Stimulated activated CD8-positive, alpha-beta memory T cell treated with anti-CD3 and anti-CD28 coated beads, Interleukin-12 subunit alpha, Interleukin-12 subunit beta, amount 100 ng/mL, for 24 hours (primary cell): ENCODE results near the gene FAM9B.
"Not testable (repeated sequence)": the region's sequence is repeated elsewhere in the genome, so short reads cannot be mapped to it uniquely, and the experiment has no call there.

ENCODE experiments used
- DNase-seq: peaks from one replicate; pipeline ENCODE4 v3.0.0-alpha.2; 2020; ENCODE audit errors: extremely low read depth

Gene FAM9B

GRCh38 chrX:9033989-9034388 lies at the start of gene FAM9B:
FAM9B (minus strand) TSS chrX:9034127; CDS start chrX:9032986, 1,141 bp downstream.
- no peak for DNase-seq

GRCh38 chrX:9081271-9081670 lies 47.3 kb upstream of the FAM9B start:
- no peak for DNase-seq

GRCh38 chrX:9074326-9074725 lies 40.4 kb upstream of the FAM9B start:
- no peak for DNase-seq

GRCh38 chrX:9072281-9072680 lies 38.4 kb upstream of the FAM9B start:
- DNase-seq, result no peak

- DNase-seq, result no peak
These were observed 37.2 kb upstream of the FAM9B start for GRCh38 chrX:9071031-9071650.

GRCh38 chrX:9069573-9069972 lies 35.6 kb upstream of the FAM9B start:
- no peak for DNase-seq

GRCh38 chrX:9064694-9065093 lies 30.8 kb upstream of the FAM9B start:
- DNase-seq, result no peak

- no peak for DNase-seq
These were observed 28.7 kb upstream of the FAM9B start for GRCh38 chrX:9062641-9063040.

GRCh38 chrX:9055354-9055753 lies 21.4 kb upstream of the FAM9B start:
- DNase-seq, result no peak

- DNase-seq, result no peak
These were observed 18.2 kb upstream of the FAM9B start for GRCh38 chrX:9052081-9052480.

GRCh38 chrX:9050331-9050730 lies 16.4 kb upstream of the FAM9B start:
- no peak for DNase-seq

GRCh38 chrX:9048801-9049200 lies 14.9 kb upstream of the FAM9B start:
- no peak for DNase-seq

GRCh38 chrX:9038244-9038643 lies 4.3 kb upstream of the FAM9B start:
- DNase-seq, result no peak

GRCh38 chrX:9037296-9037695 lies 3.4 kb upstream of the FAM9B start:
- no peak for DNase-seq

- no peak for DNase-seq
These were observed 341 bp downstream of the FAM9B start for GRCh38 chrX:9033586-9033985.

- no peak for DNase-seq
These were observed 748 bp downstream of the FAM9B start for GRCh38 chrX:9033179-9033578.

GRCh38 chrX:9023293-9023692 lies 10.6 kb downstream of the FAM9B start:
- DNase-seq, result no peak

GRCh38 chrX:9019151-9019550 lies 14.8 kb downstream of the FAM9B start:
- no peak for DNase-seq

- not testable (repeated sequence) for DNase-seq
These were observed 15.6 kb downstream of the FAM9B start for GRCh38 chrX:9018332-9018731.

GRCh38 chrX:9003041-9003440 lies 30.9 kb downstream of the FAM9B start:
- no peak for DNase-seq

- DNase-seq, result no peak
These were observed 45.5 kb downstream of the FAM9B start for GRCh38 chrX:8988446-8988845.

- no peak for DNase-seq
These were observed 46.2 kb downstream of the FAM9B start for GRCh38 chrX:8987672-8988250.

GRCh38 chrX:8984231-8984630 lies 49.7 kb downstream of the FAM9B start:
- DNase-seq, result no peak

- DNase-seq, result no peak
These were observed 52.2 kb downstream of the FAM9B start for GRCh38 chrX:8981723-8982122.
